NOMO-1 treated with DMSO at 0.1 percent for 48 hours (cell line): Measurements from ENCODE around the gene ZBED2.
"Not testable (repeated sequence)": the region's sequence is repeated elsewhere in the genome, so short reads cannot be mapped to it uniquely, and the experiment has no call there.

ENCODE experiments used
- DNase-seq: peaks from one replicate; lab custom pipeline; 2025; ENCODE audit not compliant: unreplicated experiment; lab: John Stamatoyannopoulos, UW

Gene ZBED2, protein sequence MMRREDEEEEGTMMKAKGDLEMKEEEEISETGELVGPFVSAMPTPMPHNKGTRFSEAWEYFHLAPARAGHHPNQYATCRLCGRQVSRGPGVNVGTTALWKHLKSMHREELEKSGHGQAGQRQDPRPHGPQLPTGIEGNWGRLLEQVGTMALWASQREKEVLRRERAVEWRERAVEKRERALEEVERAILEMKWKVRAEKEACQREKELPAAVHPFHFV

DNA sequence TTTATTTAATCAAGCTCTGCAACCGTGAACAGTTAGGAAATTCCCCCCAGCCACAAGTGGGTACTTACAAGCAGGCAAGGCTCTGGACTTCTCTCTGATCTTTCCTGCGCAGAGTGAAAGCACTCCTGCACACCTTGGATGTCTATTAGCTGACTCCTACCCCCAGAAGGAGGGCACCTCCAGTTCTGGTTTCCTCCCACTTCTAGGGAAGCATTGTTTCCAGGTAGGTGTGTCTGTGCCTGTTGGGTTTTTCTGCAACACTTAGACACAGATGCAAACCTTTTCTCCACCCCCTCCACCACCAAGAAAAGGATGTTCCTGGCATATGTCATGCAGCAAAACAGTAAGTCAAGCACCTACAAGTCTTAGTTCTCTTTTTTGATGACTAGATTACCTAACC lies at the start of gene ZBED2:
TSS of gene ZBED2 (minus strand) at position 115 of the 400 bp plus-strand sequence. CDS start 1,145 bp downstream, outside the sequence.
- DNase-seq, result no peak

DNA sequence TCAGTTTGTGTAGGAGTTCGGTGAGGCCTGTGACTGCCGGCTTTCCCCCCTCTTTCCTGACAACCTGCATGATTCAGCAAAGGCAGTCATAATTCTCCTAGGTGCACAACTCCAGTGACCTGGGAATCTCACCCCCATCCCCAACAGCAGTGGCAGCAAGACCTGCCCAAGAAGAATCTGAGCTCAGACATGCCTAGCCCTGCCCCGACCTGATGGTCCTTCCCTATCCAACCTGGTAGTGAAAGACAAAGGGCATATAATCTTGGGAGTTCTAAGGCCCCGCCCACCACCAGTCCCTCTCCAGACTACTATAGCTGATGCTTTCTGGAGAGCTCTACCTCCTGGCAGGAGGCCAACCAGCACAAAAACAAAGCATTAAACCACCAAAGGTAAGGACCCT lies 44.2 kb upstream of the ZBED2 start:
- no peak for DNase-seq

DNA sequence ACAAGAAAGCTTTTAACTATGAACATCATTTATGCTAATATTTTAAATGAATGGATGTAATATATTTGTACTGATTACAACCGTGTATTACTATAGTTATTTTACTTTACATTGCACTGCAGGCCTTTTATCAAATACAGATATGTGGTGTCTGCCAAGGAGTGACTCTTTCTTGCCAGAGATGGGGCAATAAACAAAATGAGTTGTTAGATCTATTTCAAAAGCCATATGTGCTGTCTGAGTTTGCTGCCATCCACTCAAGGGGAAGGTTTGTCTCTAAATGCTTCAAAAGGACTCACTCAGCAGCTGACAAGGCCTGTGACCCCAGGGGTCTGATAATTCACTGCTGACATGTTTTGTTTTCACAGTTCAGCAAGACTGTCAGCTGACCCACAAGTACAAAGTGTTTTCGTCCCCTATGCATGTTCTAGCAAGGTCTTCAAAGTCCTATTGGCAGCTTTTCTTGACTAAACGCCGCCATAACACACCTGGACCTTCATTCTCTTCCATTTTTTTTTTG lies 41.3 kb upstream of the ZBED2 start:
- DNase-seq, result no peak

DNA sequence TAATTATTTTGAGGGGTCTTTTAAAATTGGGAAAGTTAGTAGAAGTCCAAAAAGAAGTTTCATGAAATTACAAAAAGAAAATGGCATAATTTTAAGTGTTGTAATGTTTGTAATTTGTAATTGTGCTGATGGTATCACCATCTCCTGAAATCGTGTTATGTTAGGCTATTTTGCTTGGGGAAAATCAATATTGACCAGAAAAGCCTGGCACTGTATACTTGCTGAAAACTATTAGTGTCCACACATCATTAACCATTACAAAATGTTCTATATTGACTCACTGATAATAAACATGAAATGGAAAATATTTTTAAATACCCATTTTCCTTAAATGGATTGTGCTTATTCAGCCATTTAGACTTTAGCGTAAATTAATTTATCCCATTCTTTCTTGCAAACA lies 40.3 kb upstream of the ZBED2 start:
- DNase-seq, result no peak

DNA sequence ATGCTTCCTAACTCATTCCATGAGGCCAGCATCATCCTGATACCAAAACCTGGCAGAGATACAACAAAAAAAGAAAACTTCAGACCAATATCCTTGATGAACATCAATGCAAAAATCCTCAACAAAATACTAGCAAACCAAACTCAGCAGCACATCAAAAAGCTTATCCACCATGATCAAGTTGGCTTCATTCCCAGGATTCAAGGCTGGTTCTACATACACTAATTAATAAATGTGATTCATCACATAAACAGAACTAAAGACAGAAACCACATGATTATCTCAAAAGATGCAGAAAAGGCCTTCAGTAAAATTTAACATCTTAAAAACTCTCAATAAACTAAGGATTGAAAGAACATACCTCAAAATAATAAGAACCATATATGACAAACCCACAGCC lies 35.5 kb upstream of the ZBED2 start:
- DNase-seq, result not testable (repeated sequence)

DNA sequence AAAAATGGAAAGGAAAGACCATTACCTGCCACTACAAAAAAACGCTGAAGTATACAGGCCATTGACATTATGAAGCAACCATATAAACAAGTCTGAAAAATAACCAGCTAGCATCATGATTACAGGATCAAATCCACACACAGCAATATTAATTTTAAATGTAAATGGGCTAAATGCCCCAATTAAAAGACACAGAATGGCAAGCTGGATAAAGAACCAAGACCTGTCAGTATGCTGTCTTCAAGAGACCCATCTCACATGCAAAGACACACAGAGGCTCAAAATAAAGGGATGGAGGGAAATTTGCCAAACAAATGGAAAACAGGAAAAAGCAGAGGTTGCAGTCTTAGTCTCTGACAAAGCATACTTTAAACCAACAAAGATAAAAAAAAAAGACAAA lies 33.9 kb upstream of the ZBED2 start:
- not testable (repeated sequence) for DNase-seq

DNA sequence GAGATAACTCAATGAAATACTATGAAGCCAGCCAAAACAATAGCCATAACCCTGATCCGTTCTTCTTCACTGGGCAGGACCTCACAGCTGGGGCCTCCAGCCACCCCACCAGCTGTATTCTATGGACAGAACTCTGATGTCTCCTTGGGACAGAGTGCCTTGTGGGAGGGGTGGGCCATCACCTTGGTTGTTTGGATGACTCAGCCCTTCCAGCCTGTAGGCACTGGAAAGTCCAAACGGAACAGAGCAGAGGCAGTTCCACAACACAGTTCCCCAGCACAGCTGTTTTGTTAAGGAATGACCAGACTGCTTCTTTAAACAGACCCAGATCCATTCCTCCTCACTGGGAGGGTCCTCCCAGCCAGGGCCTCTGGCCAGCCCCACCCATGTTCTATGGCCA lies 31.9 kb upstream of the ZBED2 start:
- DNase-seq, result no peak

DNA sequence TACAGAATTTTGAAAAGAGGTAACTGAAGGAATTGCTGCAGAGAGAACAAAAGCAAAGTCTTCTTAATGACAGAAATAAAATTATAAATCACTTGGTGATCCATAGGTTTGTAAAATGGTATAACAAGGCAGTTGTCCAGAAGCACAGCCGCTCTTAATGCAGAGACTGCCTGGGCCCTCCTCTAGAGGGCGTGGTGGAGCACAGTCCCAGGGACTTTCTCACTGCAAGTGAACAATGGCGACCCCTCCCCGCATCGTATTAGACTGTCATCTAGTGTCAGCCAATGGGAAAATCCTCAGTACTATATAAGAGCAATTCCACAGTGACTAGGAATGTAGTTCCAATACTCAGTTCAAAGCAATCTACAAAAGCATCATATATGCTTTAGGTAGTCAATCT lies 26.4 kb upstream of the ZBED2 start:
- no peak for DNase-seq

DNA sequence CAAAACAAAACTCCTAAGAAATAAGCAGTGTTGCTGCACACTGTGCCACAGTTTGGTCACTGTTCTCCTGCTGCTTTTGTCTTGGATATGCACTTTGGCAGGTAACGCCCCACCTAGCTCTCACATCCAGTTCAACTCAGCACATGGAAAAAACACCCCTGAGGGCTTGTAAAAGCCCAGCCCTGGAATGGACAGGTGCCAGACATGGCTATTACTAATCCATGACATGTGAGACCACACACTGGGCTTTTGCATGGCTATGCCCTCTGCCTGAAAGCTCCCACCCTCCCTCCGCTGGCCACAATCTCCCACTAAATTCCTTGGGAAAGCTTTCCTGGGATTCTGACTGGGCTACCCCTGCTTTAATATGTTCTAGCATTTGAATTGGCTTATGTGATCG lies 24.7 kb upstream of the ZBED2 start:
- DNase-seq, result no peak

DNA sequence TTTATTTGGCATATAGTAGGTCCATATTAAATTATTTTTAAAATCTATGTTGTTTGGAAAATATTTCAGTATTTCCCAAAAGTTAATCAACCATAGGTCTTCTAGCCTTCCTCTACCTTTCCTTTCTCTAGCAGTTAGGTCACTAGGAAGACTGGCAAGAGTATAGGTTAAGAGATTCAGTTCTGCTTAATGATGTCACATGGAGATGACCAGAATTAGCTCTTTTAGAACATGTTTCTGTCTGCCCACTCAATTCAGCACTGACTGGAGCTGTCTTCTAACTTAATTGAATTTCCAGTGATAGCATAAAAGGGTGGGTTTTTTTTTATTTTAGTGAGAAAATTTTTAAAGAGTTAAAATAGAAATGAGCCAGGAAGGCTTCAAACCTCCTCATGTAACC lies 23.8 kb upstream of the ZBED2 start:
- DNase-seq, result no peak

DNA sequence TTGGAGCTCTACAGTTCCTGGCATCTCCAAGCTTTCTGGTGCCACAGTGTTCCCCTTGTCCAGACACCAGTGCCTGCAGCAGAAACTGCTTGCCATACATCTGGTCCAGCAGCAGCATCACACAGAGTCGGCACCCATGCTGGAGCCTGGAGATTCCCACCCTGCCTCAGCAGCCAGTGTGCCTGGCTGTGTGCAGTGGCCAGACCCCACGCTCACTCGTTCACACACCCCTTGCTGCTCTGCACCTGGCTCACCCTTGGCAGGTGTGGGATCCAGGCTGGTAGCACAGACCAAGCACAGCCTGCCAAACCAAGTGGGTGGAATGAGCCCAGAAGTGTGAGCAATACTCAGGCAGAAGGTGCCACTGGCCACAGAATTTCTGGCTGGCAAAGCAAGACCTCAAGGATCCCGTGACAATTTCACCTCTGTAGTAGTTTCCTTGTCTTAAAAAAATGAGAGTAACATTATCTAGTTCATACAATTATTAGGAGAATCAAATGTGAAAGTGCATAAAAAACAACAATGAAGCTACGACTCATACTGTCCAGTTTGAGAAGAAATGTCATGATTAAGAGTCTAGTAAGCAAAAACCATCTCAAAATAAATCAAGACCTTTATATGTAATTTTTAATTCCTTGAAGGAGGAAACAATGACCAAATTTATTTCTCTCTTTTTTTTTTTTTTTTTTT lies 22.9 kb upstream of the ZBED2 start:
- DNase-seq, result no peak

DNA sequence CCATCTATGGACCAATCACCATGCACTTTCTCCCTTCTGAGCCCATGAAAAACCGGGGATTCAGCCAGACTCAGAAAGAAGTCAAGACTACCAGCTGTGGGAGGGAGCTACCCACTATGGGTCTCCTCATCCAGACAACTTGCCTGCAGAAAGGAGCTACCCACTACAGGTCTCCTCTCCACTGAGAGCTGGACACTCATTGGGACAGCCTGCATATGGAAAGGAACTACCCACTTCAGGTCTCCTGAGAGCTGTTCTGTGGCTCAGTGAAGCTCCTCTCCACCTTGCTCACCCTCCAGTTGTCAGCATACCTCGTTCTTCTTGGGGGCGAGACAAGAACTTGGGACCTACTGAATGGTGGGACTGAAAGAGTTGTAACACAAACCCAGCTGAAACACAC lies 22.3 kb upstream of the ZBED2 start:
- DNase-seq, result no peak

DNA sequence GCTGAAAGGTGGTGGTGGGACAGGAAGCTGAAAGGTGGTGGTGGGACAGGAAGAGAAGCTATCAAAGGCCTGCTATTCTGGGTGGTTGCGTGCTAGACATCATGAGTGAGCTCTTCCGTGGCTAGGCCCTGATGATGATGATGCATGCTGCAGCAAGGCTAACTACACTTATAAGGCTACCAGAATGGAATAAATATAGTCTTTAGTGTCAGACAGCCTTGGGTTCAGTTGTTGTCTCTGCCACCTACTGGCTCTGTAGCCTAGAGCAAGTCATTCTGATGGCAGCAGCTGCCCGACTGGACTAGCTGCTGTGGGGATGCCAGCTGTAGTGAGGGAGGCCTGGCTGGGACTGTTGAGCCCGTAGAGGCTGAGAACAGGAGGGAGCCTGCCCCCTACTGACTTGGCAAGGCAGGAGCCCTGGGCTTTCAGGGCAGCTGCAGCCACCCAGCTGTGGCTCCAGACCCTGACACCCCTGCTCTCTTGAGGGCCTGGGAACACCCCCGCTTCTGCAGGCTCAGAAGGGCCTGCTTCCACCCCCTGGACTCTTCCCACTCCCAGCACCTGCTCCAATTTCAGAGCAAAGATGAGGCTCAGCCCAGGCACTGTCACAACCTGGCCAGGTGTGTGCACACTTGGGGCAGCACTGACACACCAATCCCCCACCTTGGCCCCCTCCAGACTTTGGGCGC lies 21.4 kb upstream of the ZBED2 start:
- no peak for DNase-seq

DNA sequence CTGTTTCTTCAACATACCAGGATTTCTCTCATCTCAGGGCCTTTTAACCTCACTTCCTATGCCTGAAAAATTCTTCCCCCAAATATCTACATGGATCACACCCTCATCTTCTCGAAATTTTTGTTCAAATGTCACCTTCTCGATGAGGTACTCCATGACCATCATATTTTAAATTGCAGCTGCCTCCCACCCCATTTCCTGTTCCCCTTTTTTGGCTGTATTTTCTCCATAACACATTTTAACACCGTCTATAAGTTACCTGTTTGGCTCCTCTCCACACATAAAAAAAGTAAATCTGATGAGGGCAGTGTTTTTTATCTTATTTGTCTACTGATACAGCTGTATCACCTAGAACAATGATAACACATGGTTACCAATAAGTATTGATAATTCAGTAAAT lies 20.7 kb upstream of the ZBED2 start:
- DNase-seq, result no peak

DNA sequence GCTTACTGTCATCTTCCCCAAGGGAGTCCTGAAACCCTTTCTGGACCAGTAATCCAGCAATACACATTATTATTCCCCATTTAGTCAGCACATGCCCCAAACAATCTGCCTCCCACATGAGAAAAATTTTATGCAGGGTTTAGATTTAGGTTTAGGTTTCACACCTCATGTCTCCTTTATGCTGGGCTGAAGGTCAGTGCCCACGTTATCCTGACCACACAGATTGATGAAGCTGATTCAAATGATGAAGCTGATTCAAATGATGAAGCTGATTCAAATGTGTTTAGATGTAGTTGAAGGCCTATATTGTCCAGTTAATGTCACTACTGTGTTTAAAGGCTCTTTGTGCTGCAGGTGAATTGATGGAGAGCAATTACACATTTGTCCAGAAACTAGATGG lies 18.1 kb upstream of the ZBED2 start:
- no peak for DNase-seq

DNA sequence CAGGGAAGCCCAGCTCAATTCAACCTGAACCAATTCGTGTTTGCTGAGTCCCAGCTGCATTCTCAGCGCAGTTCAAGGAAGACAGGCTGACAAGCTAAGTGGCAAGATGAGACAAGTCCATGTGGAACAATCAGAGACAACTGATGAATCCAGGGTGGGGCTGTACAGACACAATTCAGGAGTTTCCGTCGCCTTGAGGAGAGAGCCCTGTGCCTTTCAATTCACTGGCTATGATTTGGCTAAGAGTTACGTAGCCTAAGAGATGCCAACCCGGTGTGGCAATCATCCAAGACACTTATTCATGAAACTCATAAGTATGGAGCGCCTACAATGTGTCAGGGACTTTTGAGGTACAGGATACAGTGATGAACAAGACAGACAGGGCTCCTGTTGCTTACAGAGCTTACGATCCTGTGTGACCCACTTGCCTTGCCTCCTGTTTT lies 15.5 kb upstream of the ZBED2 start:
- DNase-seq, result no peak

DNA sequence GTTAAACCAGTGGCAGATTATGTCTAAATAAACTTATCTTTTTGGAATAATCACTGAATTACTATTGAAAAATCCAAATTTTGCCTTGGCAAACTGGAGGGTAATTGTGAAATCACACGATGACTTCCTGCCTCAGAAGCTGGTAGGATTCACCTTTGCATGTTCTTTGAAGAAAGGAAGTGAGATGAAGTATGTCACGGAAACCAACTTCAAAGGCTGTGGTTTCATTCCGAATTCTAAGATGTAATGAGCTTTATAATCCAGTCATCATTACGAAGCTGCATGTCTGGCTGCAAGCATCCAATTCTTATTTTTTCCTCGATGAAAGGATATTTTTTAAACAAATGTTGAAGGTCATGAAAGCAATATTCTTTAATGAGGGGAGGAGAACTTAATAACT lies 15.0 kb upstream of the ZBED2 start:
- DNase-seq, result no peak

DNA sequence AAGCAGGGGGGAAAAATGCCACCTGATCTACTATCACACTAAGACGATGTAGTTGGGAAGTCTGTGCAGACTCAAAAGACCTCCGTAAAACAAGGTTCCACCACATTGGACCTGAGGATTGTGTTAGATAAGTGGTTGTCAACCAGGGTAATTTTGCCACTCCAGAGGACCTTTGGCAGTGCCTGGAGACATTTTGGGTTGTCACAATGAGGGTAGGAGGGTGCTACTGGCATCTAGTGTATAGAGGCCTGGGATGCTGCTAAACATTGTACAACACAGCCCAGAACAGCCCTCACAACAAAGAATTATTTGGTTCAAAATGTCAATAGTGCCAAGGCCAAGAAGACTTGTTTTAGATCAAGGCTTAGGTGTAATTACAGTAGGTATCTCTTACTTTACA lies 14.6 kb upstream of the ZBED2 start:
- no peak for DNase-seq

DNA sequence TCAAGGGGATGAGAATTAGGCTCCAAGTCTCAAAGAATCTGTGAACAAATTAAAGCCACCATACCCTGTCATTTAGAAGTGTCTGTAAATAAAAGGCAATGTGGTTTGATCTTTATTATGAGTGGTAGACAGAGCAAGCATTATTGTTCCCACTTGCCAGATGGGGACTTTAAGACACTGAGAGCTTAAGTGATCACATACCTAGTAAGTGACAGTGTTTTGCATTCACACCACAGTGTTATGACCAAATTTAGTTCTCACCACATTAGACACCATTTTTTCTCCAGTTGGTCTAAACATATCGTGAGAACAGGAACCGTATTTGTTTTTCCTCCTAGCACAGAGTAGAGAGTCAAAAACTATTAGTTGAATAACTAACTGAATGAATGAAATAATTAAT lies 13.2 kb upstream of the ZBED2 start:
- no peak for DNase-seq

DNA sequence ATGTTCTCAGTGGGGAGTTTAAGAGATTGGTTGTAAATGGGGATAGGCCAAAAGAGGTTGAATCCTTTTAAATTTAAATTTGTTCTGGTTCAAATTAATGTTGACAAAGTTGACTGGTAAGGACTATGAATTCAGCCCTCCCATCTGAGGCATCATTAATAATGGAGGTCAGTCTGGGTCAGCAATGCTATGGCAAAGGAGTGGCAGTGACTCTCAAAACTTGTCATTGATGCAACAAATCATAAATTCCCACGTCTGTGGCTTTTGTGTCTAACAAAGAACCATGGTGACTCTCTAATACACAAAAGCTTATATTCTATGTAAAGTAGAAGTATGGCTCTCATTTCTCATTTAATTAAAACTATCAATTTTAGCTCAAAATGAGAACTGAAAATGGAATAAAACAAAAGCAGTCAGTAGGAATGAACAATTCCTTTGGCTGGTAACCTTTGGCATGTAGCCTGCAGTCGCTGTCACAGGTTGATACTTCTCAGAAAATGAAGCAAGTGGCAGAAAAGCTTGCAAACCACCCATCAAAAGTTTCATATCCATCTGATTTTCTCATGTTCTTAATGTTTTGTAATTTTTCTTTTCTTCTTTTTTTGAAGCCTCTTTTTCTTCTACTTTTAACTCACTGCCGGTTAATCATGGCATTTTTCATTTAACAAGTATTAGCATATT lies 12.2 kb upstream of the ZBED2 start:
- no peak for DNase-seq

DNA sequence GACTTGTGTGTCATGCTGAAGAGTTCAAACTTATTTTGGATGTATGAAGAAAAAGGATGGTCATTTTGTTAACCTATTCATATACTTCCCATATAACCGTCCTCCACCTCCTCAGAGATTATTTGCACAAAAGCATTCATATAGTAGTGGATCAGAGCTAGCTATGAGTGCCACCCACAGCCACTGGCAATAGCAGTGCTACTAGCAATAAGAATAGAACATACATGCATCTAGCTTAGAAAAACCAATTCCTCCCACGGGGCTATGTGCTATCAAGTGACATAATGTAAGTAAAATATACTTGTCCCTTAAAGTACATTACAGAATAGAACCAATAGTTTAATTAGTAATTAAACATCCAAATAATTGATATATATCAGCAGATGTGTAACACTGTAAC lies 10.3 kb upstream of the ZBED2 start:
- DNase-seq, result no peak

DNA sequence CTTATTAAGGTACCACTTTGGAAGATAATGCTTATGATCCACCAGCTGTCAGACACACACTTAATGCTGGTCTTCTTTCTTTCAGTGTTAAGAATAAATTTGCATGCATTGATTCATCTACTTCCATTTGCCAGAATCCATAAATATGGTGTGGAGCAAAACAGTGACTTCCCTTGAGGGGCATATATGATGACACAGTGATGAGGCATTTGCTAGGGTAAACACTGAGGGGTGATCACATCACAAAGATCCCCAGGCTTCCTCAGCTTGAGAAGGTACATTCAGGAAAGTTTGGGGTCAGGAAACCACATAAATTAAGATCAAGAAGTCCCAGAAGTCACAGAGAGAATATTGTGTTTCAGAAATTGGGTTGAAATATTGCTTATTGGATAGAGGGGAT lies 9.9 kb upstream of the ZBED2 start:
- DNase-seq, result no peak
